ENCODE results near the gene CD300LB.

DNA sequence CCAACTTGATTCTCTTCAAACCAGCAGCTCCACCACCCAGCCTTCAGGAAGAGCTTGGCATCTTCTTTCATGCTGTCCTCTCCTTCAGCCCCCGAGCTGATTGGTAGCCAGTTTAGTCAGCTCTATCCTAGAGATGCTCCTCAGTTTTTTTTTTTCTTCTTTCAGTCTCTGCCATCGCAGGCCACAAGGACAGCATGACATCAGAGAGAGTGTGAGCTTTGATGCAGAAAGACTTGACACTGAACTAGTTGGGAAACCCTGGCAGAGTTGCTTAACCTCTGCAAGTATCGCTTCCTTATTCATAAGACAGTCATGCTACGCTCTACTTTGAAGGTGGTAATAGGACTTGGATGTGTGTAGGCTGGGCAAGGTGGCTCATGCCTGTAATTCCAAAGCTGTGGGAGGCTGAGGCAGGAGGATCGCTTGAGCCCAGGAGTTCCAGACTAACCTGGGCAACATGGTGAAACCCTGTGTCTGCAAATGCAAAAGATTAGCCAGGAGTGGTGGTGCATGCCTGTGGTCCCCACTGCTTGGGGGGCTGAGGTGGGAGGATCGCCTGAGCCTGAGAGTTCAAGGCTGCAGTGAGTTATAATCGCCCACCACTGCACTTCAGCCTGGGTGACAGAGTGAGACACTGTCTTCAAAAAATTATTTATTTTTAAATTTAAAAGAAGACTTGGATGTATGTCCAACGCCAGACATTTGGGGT, 2.6 kb downstream of the CD300LB start:
- TF ChIP-seq CTCF (conservative IDR thresholded peaks at IDR 0.05; ENCODE audit: low read length) (no peak), EZH2phosphoT487 (IDR thresholded peaks at IDR 0.05; ENCODE audit: borderline replicate concordance, low read depth, low read length) (no peak)

All from OCI-LY7 (cell line).